NT2/D1 (cell line): ENCODE measurements around the gene FOXP4.

Experiments
- SUZ12 ChIP-seq: IDR thresholded peaks from 2 replicates; pipeline ENCODE4 v1.6.1; 2011; ENCODE audit not compliant: insufficient read length, insufficient read depth; ENCODE audit errors: extremely low read depth
- ZNF274 ChIP-seq: IDR thresholded peaks from 2 replicates; pipeline ENCODE4 v1.6.1; 2011; ENCODE audit warnings: mild to moderate bottlenecking, low read depth, low read length

GRCh38 chr6:41545703-41546474, at the start of gene FOXP4:
- TF ChIP-seq SUZ12 (no peak), ZNF274 (no peak)
